Liver (tissue), 9 donors: Measurements from ENCODE around the gene ADSS2. TPM values are rescaled to one million over a fixed set of nuclear protein-coding genes. Genes with fewer than 3 reads are reported as not detected.

ENCODE experiments used
- DNase-seq: peaks from one replicate; pipeline ENCODE4 v3.0.0-alpha.2; 2017; ENCODE audit warnings: low spot score
- H3K27ac ChIP-seq, 2 donors: one replicate each; pipeline ENCODE4 v1.7.0; 2013; ENCODE audit warnings: inconsistent platforms in 2 of 2, low read length in 2 of 2, control low read depth in 1 of 2, low read depth in 1 of 2, mild to moderate bottlenecking in 1 of 2
- H3K27me3 ChIP-seq, 4 donors: one replicate each; pipeline versions ENCODE4 v1.6.1 to v1.7.0; 2013; ENCODE audit warnings: low read length in 3 of 4, inconsistent platforms in 1 of 4, mild to moderate bottlenecking in 1 of 4, moderate library complexity in 1 of 4; ENCODE audit not compliant: control insufficient read depth in 4 of 4, insufficient read depth in 4 of 4
- H3K36me3 ChIP-seq, 4 donors: one replicate each; pipeline versions ENCODE4 v1.6.1 to v1.7.0; 2013; ENCODE audit warnings: low read length in 3 of 4, mild to moderate bottlenecking in 3 of 4, low read depth in 1 of 4, moderate library complexity in 1 of 4; ENCODE audit not compliant: control insufficient read depth in 4 of 4, insufficient read depth in 3 of 4
- H3K4me1 ChIP-seq, 4 donors: one replicate each; pipeline versions ENCODE4 v1.6.1 to v1.7.0; 2013; ENCODE audit warnings: low read length in 3 of 4, mild to moderate bottlenecking in 3 of 4, moderate library complexity in 1 of 4; ENCODE audit not compliant: control insufficient read depth in 4 of 4, insufficient read depth in 4 of 4
- H3K4me3 ChIP-seq, 3 donors: one replicate each; pipeline versions ENCODE4 v1.6.1 to v1.7.0; 2013; ENCODE audit warnings: low read length in 3 of 3, control low read depth in 1 of 3, low read depth in 1 of 3, mild to moderate bottlenecking in 1 of 3
- H3K9ac ChIP-seq, 2 donors: one replicate each; pipeline ENCODE4 v1.7.0; 2013; ENCODE audit warnings: low read length in 2 of 2, mild to moderate bottlenecking in 2 of 2, moderate library complexity in 2 of 2, control low read depth in 1 of 2, low read depth in 1 of 2
- H3K9me3 ChIP-seq, 4 donors: one replicate each; pipeline versions ENCODE4 v1.6.1 to v1.7.0; 2013; ENCODE audit warnings: low read length in 3 of 4; ENCODE audit not compliant: control insufficient read depth in 4 of 4
- ATF3 ChIP-seq: IDR thresholded peaks from 2 replicates; pipeline ENCODE4 v1.6.1; 2016; ENCODE audit warnings: antibody characterized with exemption
- EGR1 ChIP-seq, 2 donors: IDR thresholded peaks; 2 replicates each; pipeline ENCODE4 v1.6.1; 2016 to 2018; ENCODE audit warnings: antibody characterized with exemption in 2 of 2, low read depth in 2 of 2
- FOXA1 ChIP-seq: IDR thresholded peaks from 2 replicates; pipeline ENCODE4 v1.6.1; 2016; ENCODE audit warnings: antibody characterized with exemption
- FOXA2 ChIP-seq: IDR thresholded peaks from 2 replicates; pipeline ENCODE4 v1.6.1; 2016; ENCODE audit warnings: antibody characterized with exemption
- HNF4A ChIP-seq, 2 donors: conservative IDR thresholded peaks; 2 replicates each; pipeline ENCODE4 v1.6.1; 2016; ENCODE audit warnings: antibody characterized with exemption in 2 of 2, mild to moderate bottlenecking in 2 of 2
- HNF4G ChIP-seq: IDR thresholded peaks from 2 replicates; pipeline ENCODE4 v1.6.1; 2016; ENCODE audit warnings: antibody characterized with exemption
- JUND ChIP-seq, 2 donors: IDR thresholded peaks; 2 replicates each; pipeline ENCODE4 v1.6.1; 2016; ENCODE audit warnings: antibody characterized with exemption in 2 of 2
- NR2F2 ChIP-seq: IDR thresholded peaks from 2 replicates; pipeline ENCODE4 v1.6.1; 2016; ENCODE audit warnings: antibody characterized with exemption
- RAD21 ChIP-seq, 2 donors: IDR thresholded peaks; 2 replicates each; pipeline ENCODE4 v1.6.1; 2016; ENCODE audit warnings: antibody characterized with exemption in 2 of 2, mild to moderate bottlenecking in 2 of 2
- REST ChIP-seq: IDR thresholded peaks from 2 replicates; pipeline ENCODE4 v1.6.1; 2016; ENCODE audit warnings: antibody characterized with exemption, mild to moderate bottlenecking
- SP1 ChIP-seq: IDR thresholded peaks from 2 replicates; pipeline ENCODE4 v1.6.1; 2018; ENCODE audit warnings: antibody characterized with exemption, mild to moderate bottlenecking
- WGBS: extraction: QIAGEN DNeasy Blood & Tissue Kit; methylation state at CpG from one replicate; pipeline ENCODE4 v1.1.7; 2013; 5-methylcytosine and 5-hydroxymethylcytosine counted together
- polyA plus RNA-seq, 2 donors: library from polyadenylated mRNA; stranded (reverse) in 1 of 2; unstranded in 1 of 2; fragments of 200-250 nt in 1 of 2; fragments of >200 nt in 1 of 2; fragmentation: Nextera tagmentation in 1 of 2; extraction: Ambion mirVana in 1 of 2; gene quantifications; one replicate each; pipeline versions ENCODE4 v1.2.1 to v1.2.3, GENCODE V29; 2013 to 2015
- total RNA-seq, 2 donors: library from RNA; depleted of rRNA; stranded (reverse); fragments of >200 nt; gene quantifications; one replicate each; pipeline ENCODE4 v1.2.3, GENCODE V29; 2014
- TF ChIP-seq, protein P1 (sequence below): IDR thresholded peaks from 2 replicates; pipeline ENCODE4 v1.6.1; 2016; ENCODE audit warnings: antibody characterized with exemption
- TF ChIP-seq, protein P2 (sequence below): fragments of 150-350 bp; IDR thresholded peaks from 2 replicates; pipeline ENCODE4 v1.5.1; 2017; ENCODE audit warnings: improper control_type of control experiment, low read depth, low read length; ENCODE audit not compliant: missing input control
- donor health status: healthy.
- donor health status: healthy.
- donor health status: healthy.
- donor health status: healthy.
- donor health status: healthy.

The ADSS2 gene
- total and polyA plus RNA-seq, 4 donors, result 7.3 to 17.3 (median 12.6) TPM

GRCh38 chr1:244405856-244406255 lies 45.9 kb downstream of the ADSS2 start:
- WGBS, result 92% methylated on average over 2 of the region's 2 CpGs
- H3K27ac ChIP-seq, result no peak overlapping the region

More at GRCh38 chr1:244405856-244406255, 45.9 kb downstream of the ADSS2 start:
- H3K27me3 ChIP-seq, result no peaks in the 10 kb centered on the region
- peaks cover 2 to 6% (median 5%) of the 10 kb centered on the region in 4 donors for H3K9me3 ChIP-seq
- no peak overlapping the region for H3K4me3 ChIP-seq
- DNase-seq, result no peak
- no peak overlapping the region for H3K9ac ChIP-seq
- H3K4me1 ChIP-seq, result no peaks in the 10 kb centered on the region
- TF ChIP-seq, protein P1, sequence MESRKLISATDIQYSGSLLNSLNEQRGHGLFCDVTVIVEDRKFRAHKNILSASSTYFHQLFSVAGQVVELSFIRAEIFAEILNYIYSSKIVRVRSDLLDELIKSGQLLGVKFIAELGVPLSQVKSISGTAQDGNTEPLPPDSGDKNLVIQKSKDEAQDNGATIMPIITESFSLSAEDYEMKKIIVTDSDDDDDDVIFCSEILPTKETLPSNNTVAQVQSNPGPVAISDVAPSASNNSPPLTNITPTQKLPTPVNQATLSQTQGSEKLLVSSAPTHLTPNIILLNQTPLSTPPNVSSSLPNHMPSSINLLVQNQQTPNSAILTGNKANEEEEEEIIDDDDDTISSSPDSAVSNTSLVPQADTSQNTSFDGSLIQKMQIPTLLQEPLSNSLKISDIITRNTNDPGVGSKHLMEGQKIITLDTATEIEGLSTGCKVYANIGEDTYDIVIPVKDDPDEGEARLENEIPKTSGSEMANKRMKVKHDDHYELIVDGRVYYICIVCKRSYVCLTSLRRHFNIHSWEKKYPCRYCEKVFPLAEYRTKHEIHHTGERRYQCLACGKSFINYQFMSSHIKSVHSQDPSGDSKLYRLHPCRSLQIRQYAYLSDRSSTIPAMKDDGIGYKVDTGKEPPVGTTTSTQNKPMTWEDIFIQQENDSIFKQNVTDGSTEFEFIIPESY, result no peak
- TF ChIP-seq HNF4A (conservative IDR thresholded peaks at IDR 0.05), result no peak
- TF ChIP-seq FOXA2, result no peak
- TF ChIP-seq SP1, result no peak
- no peak for TF ChIP-seq REST
- no peak for TF ChIP-seq HNF4G
- TF ChIP-seq RAD21 (IDR thresholded peaks at IDR 0.05), result no peak
- TF ChIP-seq EGR1 (IDR thresholded peaks at IDR 0.05; ENCODE audit: low read depth in 2 of 2), result no peak
- TF ChIP-seq, protein P2, sequence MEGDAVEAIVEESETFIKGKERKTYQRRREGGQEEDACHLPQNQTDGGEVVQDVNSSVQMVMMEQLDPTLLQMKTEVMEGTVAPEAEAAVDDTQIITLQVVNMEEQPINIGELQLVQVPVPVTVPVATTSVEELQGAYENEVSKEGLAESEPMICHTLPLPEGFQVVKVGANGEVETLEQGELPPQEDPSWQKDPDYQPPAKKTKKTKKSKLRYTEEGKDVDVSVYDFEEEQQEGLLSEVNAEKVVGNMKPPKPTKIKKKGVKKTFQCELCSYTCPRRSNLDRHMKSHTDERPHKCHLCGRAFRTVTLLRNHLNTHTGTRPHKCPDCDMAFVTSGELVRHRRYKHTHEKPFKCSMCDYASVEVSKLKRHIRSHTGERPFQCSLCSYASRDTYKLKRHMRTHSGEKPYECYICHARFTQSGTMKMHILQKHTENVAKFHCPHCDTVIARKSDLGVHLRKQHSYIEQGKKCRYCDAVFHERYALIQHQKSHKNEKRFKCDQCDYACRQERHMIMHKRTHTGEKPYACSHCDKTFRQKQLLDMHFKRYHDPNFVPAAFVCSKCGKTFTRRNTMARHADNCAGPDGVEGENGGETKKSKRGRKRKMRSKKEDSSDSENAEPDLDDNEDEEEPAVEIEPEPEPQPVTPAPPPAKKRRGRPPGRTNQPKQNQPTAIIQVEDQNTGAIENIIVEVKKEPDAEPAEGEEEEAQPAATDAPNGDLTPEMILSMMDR, result no peak
- TF ChIP-seq JUND (IDR thresholded peaks at IDR 0.05), result no peak
- TF ChIP-seq FOXA1, result no peak
- TF ChIP-seq NR2F2, result no peak
- TF ChIP-seq ATF3, result no peak
- peaks cover 5 to 19% (median 16%) of the 10 kb centered on the region in 4 donors for H3K36me3 ChIP-seq
